ENCODE results near the gene ITGAL.
A peak's percentile ranks its signal among the peaks of the same experiment; 100 is the strongest.

ITGAL gene

DNA sequence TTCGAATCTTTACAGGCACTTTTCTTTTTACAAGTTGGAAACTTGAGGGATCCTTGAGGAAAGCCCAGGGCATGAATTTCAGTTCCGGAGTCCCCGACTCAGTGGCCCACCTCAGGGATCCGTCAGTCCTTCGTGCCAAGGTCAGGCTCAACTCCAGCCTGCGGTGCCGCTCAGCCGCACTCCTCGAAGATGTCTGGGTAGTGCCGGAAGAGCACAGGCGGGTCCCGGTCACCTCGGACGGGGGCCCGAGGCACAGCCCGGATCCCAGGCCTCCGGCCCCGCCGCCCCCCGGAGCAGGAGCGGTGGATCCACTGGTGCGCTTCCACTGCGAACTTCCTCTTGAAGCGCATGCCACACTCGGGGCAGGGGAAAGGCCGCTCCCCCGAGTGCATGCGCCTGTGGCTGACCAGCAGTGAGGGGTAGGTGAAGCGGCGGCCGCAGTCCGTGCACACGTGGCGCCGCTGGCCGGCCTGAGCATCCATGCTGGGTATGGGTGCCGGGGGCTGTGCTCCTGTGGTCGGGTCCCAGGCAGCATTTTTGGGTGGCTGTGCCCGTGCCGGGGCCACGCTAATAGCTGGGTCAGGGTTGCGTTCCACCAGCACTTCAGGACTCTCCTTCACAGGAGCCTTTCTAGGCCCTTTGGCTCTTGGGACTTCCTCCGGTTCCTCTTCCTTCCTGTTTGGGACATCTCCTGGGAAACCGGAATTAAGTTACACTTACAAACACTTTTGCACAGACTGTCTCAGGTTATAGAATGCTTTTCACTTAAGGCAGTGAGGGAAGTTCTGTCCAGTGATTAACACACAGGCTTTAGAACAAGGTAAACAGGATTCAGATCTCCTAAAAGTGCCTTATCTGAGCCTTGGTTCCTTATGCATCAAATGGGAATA, 97.4 kb downstream of the ITGAL start:
- no peaks in the 10 kb centered on the region for H3K9me3 Mint-ChIP-seq
- DNase-seq (ENCODE audit: low spot score in 2 of 2) (no peak), ATAC-seq (no peak)
- peaks cover 54% of the 10 kb centered on the region for H3K4me1 Mint-ChIP-seq
- peak overlapping the region; percentile 94 for H3K4me3 Mint-ChIP-seq
- no peak overlapping the region for H3K27ac Mint-ChIP-seq
- no peaks in the 10 kb centered on the region for H3K36me3 Mint-ChIP-seq

- Mint-ChIP-seq H3K36me3 (no peaks in the 10 kb centered on the region), H3K27ac (peak overlapping the region; percentile 95), H3K4me1 (peaks cover 55% of the 10 kb centered on the region), H3K4me3 (peak overlapping the region; percentile 94), H3K9me3 (no peaks in the 10 kb centered on the region)
- DNase-seq (ENCODE audit: low spot score in 2 of 2) (no peak), ATAC-seq (no peak)
Observed at GRCh38 chr16:30570636-30571444, 98.3 kb downstream of the ITGAL start.

GRCh38 chr16:30571445-30572322, 99.1 kb downstream of the ITGAL start, which contains the start of gene ZNF688:
Gene ZNF688 (minus strand): TSS chr16:30571714. CDS start chr16:30571629, 85 bp downstream.
- Mint-ChIP-seq H3K4me1 (peaks cover 47% of the 10 kb centered on the region), H3K9me3 (no peaks in the 10 kb centered on the region), H3K27ac (peak within 1 kb of the TSS; percentile 95), H3K36me3 (no peaks in the 10 kb centered on the region), H3K4me3 (peak within 1 kb of the TSS; percentile 94)
- peak; percentile 69 to 95 for DNase-seq (ENCODE audit: low spot score in 2 of 2)
- ATAC-seq, result peak; percentile 81

All from stimulated activated effector memory CD8-positive, alpha-beta T cell treated with anti-CD3 and anti-CD28 coated beads, Interleukin-12 subunit alpha, Interleukin-12 subunit beta, amount 100 ng/mL, for 72 hours (primary cell).